Right lobe of liver (tissue), 6 donors: Measurements from ENCODE around the gene RAI2. TPM values are rescaled to one million over a fixed set of nuclear protein-coding genes. Genes with fewer than 3 reads are reported as not detected.

Experiments
- ATAC-seq, 4 donors: fragments of 200-7000 bp; cut with Tn5 transposase; one replicate each; pipeline ENCODE4 v1.9.1; 2020; ENCODE audit warnings: mild to moderate bottlenecking in 4 of 4, moderate library complexity in 4 of 4
- DNase-seq, 3 donors: peaks; one replicate each; pipeline ENCODE4 v3.0.0-alpha.2; 2020
- H3K27ac ChIP-seq, 3 donors: fragments of 200-600 bp; one replicate each; pipeline ENCODE4 v1.8.0; 2022
- H3K27me3 ChIP-seq, 2 donors: fragments of 200-600 bp; one replicate each; pipeline ENCODE4 v1.8.0; 2022
- H3K36me3 ChIP-seq, 4 donors: fragments of 200-600 bp; sonication (generic) in 1 of 4; one replicate each; pipeline versions ENCODE4 v1.5.1 to v1.8.0; 2017 to 2022; ENCODE audit warnings: control low read depth in 1 of 4
- H3K4me1 ChIP-seq, 4 donors: fragments of 200-600 bp; sonication (generic) in 1 of 4; one replicate each; pipeline versions ENCODE4 v1.5.1 to v1.8.0; 2017 to 2022; ENCODE audit warnings: control low read depth in 1 of 4
- H3K4me3 ChIP-seq, 3 donors: fragments of 200-600 bp; one replicate each; pipeline ENCODE4 v1.8.0; 2022
- H3K9me3 ChIP-seq, 4 donors: fragments of 200-600 bp; sonication (generic) in 1 of 4; one replicate each; pipeline versions ENCODE4 v1.5.1 to v1.8.0; 2017 to 2022; ENCODE audit warnings: control low read depth in 1 of 4
- CTCF ChIP-seq, 4 donors: fragments of 200-600 bp in 3 of 4; fragments of 450-650 bp in 1 of 4; IDR thresholded peaks; one replicate each; pipeline versions ENCODE4 v1.5.1 to v1.8.0; 2016 to 2022; ENCODE audit warnings: antibody characterized with exemption in 4 of 4, mild to moderate bottlenecking in 2 of 4
- POLR2A ChIP-seq: fragments of 450-650 bp; IDR thresholded peaks from one replicate; pipeline ENCODE4 v1.6.1; 2017; ENCODE audit warnings: antibody characterized with exemption, mild to moderate bottlenecking
- WGBS: methylation state at CpG from one replicate; pipeline ENCODE4 v1.1.6; 2018; ENCODE audit warnings: low coverage, low lambda C conversion rate; ENCODE audit not compliant: insufficient coverage; ENCODE audit errors: missing lambda C conversion rate; 5-methylcytosine and 5-hydroxymethylcytosine counted together
- intact Hi-C, 2 donors: fragments of 100-400 bp; cut with DNase I; formaldehyde crosslinking; loops; one replicate each; pipeline versions ENCODE4 v1.11.2 to v1.14.1; 2022
- total RNA-seq, 6 experiments: library from RNA; depleted of rRNA in 2 of 6; stranded (reverse); fragments of >200 nt in 2 of 6; fragmentation: NEBNext Ultra II Directional in 3 of 6; extraction: Animal tissue kit (Norgen Biotek cat#: 25700) in 3 of 6; gene quantifications; one replicate each; pipeline versions ENCODE4 v1.1.0 to v1.2.4, GENCODE V29; 2016 to 2023
- donor health status: DM: no; HTN: yes; CAD: no.
- donor health status: DM: no; HTN: no; CAD: no.
- donor health status: DM: no; HTN: no; CAD: no.
- donor health status: DM: no; HTN: yes; CAD: no.
- donor health status: DM: no; HTN: yes; CAD: no.

The RAI2 gene
- total RNA-seq, 6 experiments from 2014 or later, result 1.2 to 3.5 (median 2.4) TPM

GRCh38 chrX:17750436-17750835 lies 110.7 kb downstream of the RAI2 start:
- H3K4me3 ChIP-seq, result no peak overlapping the region
- no peaks in the 10 kb centered on the region for H3K9me3 ChIP-seq
- peaks cover 0 to 18% (median 2%) of the 10 kb centered on the region in 4 donors for H3K36me3 ChIP-seq
- no peak overlapping the region for H3K27ac ChIP-seq
- no peaks in the 10 kb centered on the region for H3K27me3 ChIP-seq
- no peak for DNase-seq
- ATAC-seq, result peak; percentile 58 to 83 (median 72)
- TF ChIP-seq POLR2A (no peak), CTCF (IDR thresholded peaks at IDR 0.05) (no peak)
- H3K4me1 ChIP-seq, result peaks cover 0 to 6% (median 0%) of the 10 kb centered on the region in 4 donors
- WGBS, result 25% methylated on average over 3 of the region's 3 CpGs
- intact Hi-C loops, result no loop called here

Other genes starting within 250 kb of the RAI2 start
- 10 to 100 TPM in 5 of 6 experiments, 1 to 10 TPM in 1; 7.0 to 15.2 (median 13.8) TPM for gene SCML1, start 123.8 kb downstream of the RAI2 start, total RNA-seq